T-helper 1 cell (primary cell): Measurements from ENCODE around the gene LRRC66.

Source experiments
- DNase-seq, 5 donors: peaks; one replicate each; pipeline ENCODE4 v3.0.0-alpha.2; 2012 to 2020

Gene LRRC66

GRCh38 chr4:52012651-52013050 lies 7.5 kb downstream of the LRRC66 start:
- no peak for DNase-seq

- no peak for DNase-seq
Observed at GRCh38 chr4:52010986-52011385, 9.2 kb downstream of the LRRC66 start.

- no peak for DNase-seq
Observed at GRCh38 chr4:52006887-52007286, 13.3 kb downstream of the LRRC66 start.

- DNase-seq, result no peak
Observed at GRCh38 chr4:52005604-52006273, 14.4 kb downstream of the LRRC66 start.

GRCh38 chr4:52004414-52004813 lies 15.7 kb downstream of the LRRC66 start:
- no peak for DNase-seq

GRCh38 chr4:52001616-52002015 lies 18.5 kb downstream of the LRRC66 start:
- DNase-seq, result no peak

GRCh38 chr4:51999250-51999649 lies 20.9 kb downstream of the LRRC66 start:
- DNase-seq, result no peak

- no peak for DNase-seq
Observed at GRCh38 chr4:51998837-51999236, 21.3 kb downstream of the LRRC66 start.

- no peak for DNase-seq
Observed at GRCh38 chr4:51997647-51998046, 22.5 kb downstream of the LRRC66 start.

GRCh38 chr4:51995647-51996220 lies 24.4 kb downstream of the LRRC66 start:
- DNase-seq, result no peak

- DNase-seq, result no peak
Observed at GRCh38 chr4:51965862-51966261, 54.3 kb downstream of the LRRC66 start.

- no peak for DNase-seq
Observed at GRCh38 chr4:51963841-51964517, 56.2 kb downstream of the LRRC66 start.

- no peak for DNase-seq
Observed at GRCh38 chr4:51960486-51960885, 59.7 kb downstream of the LRRC66 start.

GRCh38 chr4:51958199-51958968 lies 61.8 kb downstream of the LRRC66 start:
- no peak for DNase-seq
